ENCODE measurements around the gene FMN1.
"Not testable (repeated sequence)": the region's sequence is repeated elsewhere in the genome, so short reads cannot be mapped to it uniquely, and the experiment has no call there.

Gene FMN1

GRCh38 chr15:32852017-32852416 lies 342.5 kb downstream of the FMN1 start:
- Histone ChIP-seq H3K27me3 (ENCODE audit: control insufficient read depth in 2 of 2, insufficient read depth in 2 of 2, low read length in 2 of 2) (no peaks in the 10 kb centered on the region), H3K9ac (ENCODE audit: low read depth in 1 of 2, low read length in 2 of 2) (no peak overlapping the region), H3K4me3 (ENCODE audit: low read length in 2 of 2) (no peak overlapping the region), H3K27ac (ENCODE audit: low read depth in 2 of 2, low read length in 2 of 2) (no peak overlapping the region), H3K4me1 (ENCODE audit: control insufficient read depth in 2 of 2, insufficient read depth in 2 of 2, low read length in 2 of 2) (no peaks in the 10 kb centered on the region), H3K9me3 (ENCODE audit: control insufficient read depth in 2 of 2, low read length in 2 of 2) (no peaks in the 10 kb centered on the region), H3K36me3 (ENCODE audit: control insufficient read depth in 2 of 2, insufficient read depth in 2 of 2, low read length in 2 of 2) (peaks cover 5 to 6% of the 10 kb centered on the region in 2 donors)

- Histone ChIP-seq H3K36me3 (ENCODE audit: control insufficient read depth in 2 of 2, insufficient read depth in 2 of 2, low read length in 2 of 2) (peaks cover 4 to 5% of the 10 kb centered on the region in 2 donors), H3K9me3 (ENCODE audit: control insufficient read depth in 2 of 2, low read length in 2 of 2) (no peaks in the 10 kb centered on the region), H3K27me3 (ENCODE audit: control insufficient read depth in 2 of 2, insufficient read depth in 2 of 2, low read length in 2 of 2) (no peaks in the 10 kb centered on the region), H3K4me1 (ENCODE audit: control insufficient read depth in 2 of 2, insufficient read depth in 2 of 2, low read length in 2 of 2) (no peaks in the 10 kb centered on the region), H3K9ac (ENCODE audit: low read depth in 1 of 2, low read length in 2 of 2) (no peak overlapping the region), H3K27ac (ENCODE audit: low read depth in 2 of 2, low read length in 2 of 2) (no peak overlapping the region), H3K4me3 (ENCODE audit: low read length in 2 of 2) (no peak overlapping the region)
Observed at GRCh38 chr15:32851572-32851971, 342.9 kb downstream of the FMN1 start.

GRCh38 chr15:32849769-32850668 lies 344.5 kb downstream of the FMN1 start:
- no peaks in the 10 kb centered on the region for H3K9me3 ChIP-seq (ENCODE audit: control insufficient read depth in 2 of 2, low read length in 2 of 2)
- H3K9ac ChIP-seq (ENCODE audit: low read depth in 1 of 2, low read length in 2 of 2) = no peak overlapping the region
- H3K36me3 ChIP-seq (ENCODE audit: control insufficient read depth in 2 of 2, insufficient read depth in 2 of 2, low read length in 2 of 2) = peaks cover 2 to 5% of the 10 kb centered on the region in 2 donors
- H3K27ac ChIP-seq (ENCODE audit: low read depth in 2 of 2, low read length in 2 of 2) = no peak overlapping the region
- H3K27me3 ChIP-seq (ENCODE audit: control insufficient read depth in 2 of 2, insufficient read depth in 2 of 2, low read length in 2 of 2) = no peaks in the 10 kb centered on the region
- H3K4me3 ChIP-seq (ENCODE audit: low read length in 2 of 2) = no peak overlapping the region
- H3K4me1 ChIP-seq (ENCODE audit: control insufficient read depth in 2 of 2, insufficient read depth in 2 of 2, low read length in 2 of 2) = no peaks in the 10 kb centered on the region

- H3K9me3 ChIP-seq (ENCODE audit: control insufficient read depth in 2 of 2, low read length in 2 of 2); H3K4me1 ChIP-seq (ENCODE audit: control insufficient read depth in 2 of 2, insufficient read depth in 2 of 2, low read length in 2 of 2); H3K27ac ChIP-seq (ENCODE audit: low read depth in 2 of 2, low read length in 2 of 2); H3K4me3 ChIP-seq (ENCODE audit: low read length in 2 of 2); H3K9ac ChIP-seq (ENCODE audit: low read depth in 1 of 2, low read length in 2 of 2); H3K36me3 ChIP-seq (ENCODE audit: control insufficient read depth in 2 of 2, insufficient read depth in 2 of 2, low read length in 2 of 2); H3K27me3 ChIP-seq (ENCODE audit: control insufficient read depth in 2 of 2, insufficient read depth in 2 of 2, low read length in 2 of 2): not testable (repeated sequence)
Observed at GRCh38 chr15:32846671-32847070, 347.8 kb downstream of the FMN1 start.

GRCh38 chr15:32844118-32844711 lies 350.3 kb downstream of the FMN1 start:
- H3K4me3 ChIP-seq (ENCODE audit: low read length in 2 of 2) = no peak overlapping the region
- H3K9me3 ChIP-seq (ENCODE audit: control insufficient read depth in 2 of 2, low read length in 2 of 2) = no peaks in the 10 kb centered on the region
- H3K4me1 ChIP-seq (ENCODE audit: control insufficient read depth in 2 of 2, insufficient read depth in 2 of 2, low read length in 2 of 2) = no peaks in the 10 kb centered on the region
- no peaks in the 10 kb centered on the region for H3K27me3 ChIP-seq (ENCODE audit: control insufficient read depth in 2 of 2, insufficient read depth in 2 of 2, low read length in 2 of 2)
- no peak overlapping the region for H3K9ac ChIP-seq (ENCODE audit: low read depth in 1 of 2, low read length in 2 of 2)
- no peak overlapping the region for H3K27ac ChIP-seq (ENCODE audit: low read depth in 2 of 2, low read length in 2 of 2)
- H3K36me3 ChIP-seq (ENCODE audit: control insufficient read depth in 2 of 2, insufficient read depth in 2 of 2, low read length in 2 of 2) = no peaks in the 10 kb centered on the region

GRCh38 chr15:32843219-32843815 lies 351.2 kb downstream of the FMN1 start:
- Histone ChIP-seq H3K9ac (ENCODE audit: low read depth in 1 of 2, low read length in 2 of 2) (no peak overlapping the region), H3K36me3 (ENCODE audit: control insufficient read depth in 2 of 2, insufficient read depth in 2 of 2, low read length in 2 of 2) (no peaks in the 10 kb centered on the region), H3K27me3 (ENCODE audit: control insufficient read depth in 2 of 2, insufficient read depth in 2 of 2, low read length in 2 of 2) (no peaks in the 10 kb centered on the region), H3K9me3 (ENCODE audit: control insufficient read depth in 2 of 2, low read length in 2 of 2) (no peaks in the 10 kb centered on the region), H3K4me3 (ENCODE audit: low read length in 2 of 2) (no peak overlapping the region), H3K4me1 (ENCODE audit: control insufficient read depth in 2 of 2, insufficient read depth in 2 of 2, low read length in 2 of 2) (no peaks in the 10 kb centered on the region), H3K27ac (ENCODE audit: low read depth in 2 of 2, low read length in 2 of 2) (no peak overlapping the region)

- no peak overlapping the region for H3K27ac ChIP-seq (ENCODE audit: low read depth in 2 of 2, low read length in 2 of 2)
- H3K9me3 ChIP-seq (ENCODE audit: control insufficient read depth in 2 of 2, low read length in 2 of 2) = no peaks in the 10 kb centered on the region
- H3K9ac ChIP-seq (ENCODE audit: low read depth in 1 of 2, low read length in 2 of 2) = no peak overlapping the region
- peaks cover 0 to under 1% of the 10 kb centered on the region in 2 donors for H3K36me3 ChIP-seq (ENCODE audit: control insufficient read depth in 2 of 2, insufficient read depth in 2 of 2, low read length in 2 of 2)
- no peaks in the 10 kb centered on the region for H3K4me1 ChIP-seq (ENCODE audit: control insufficient read depth in 2 of 2, insufficient read depth in 2 of 2, low read length in 2 of 2)
- H3K27me3 ChIP-seq (ENCODE audit: control insufficient read depth in 2 of 2, insufficient read depth in 2 of 2, low read length in 2 of 2) = no peaks in the 10 kb centered on the region
- no peak overlapping the region for H3K4me3 ChIP-seq (ENCODE audit: low read length in 2 of 2)
Observed at GRCh38 chr15:32842081-32842480, 352.4 kb downstream of the FMN1 start.

GRCh38 chr15:32840507-32841245 lies 353.8 kb downstream of the FMN1 start:
- Histone ChIP-seq H3K4me1 (ENCODE audit: control insufficient read depth in 2 of 2, insufficient read depth in 2 of 2, low read length in 2 of 2) (no peaks in the 10 kb centered on the region), H3K4me3 (ENCODE audit: low read length in 2 of 2) (no peak overlapping the region), H3K36me3 (ENCODE audit: control insufficient read depth in 2 of 2, insufficient read depth in 2 of 2, low read length in 2 of 2) (peaks cover 0 to 4% of the 10 kb centered on the region in 2 donors), H3K9me3 (ENCODE audit: control insufficient read depth in 2 of 2, low read length in 2 of 2) (no peaks in the 10 kb centered on the region), H3K9ac (ENCODE audit: low read depth in 1 of 2, low read length in 2 of 2) (no peak overlapping the region), H3K27ac (ENCODE audit: low read depth in 2 of 2, low read length in 2 of 2) (no peak overlapping the region), H3K27me3 (ENCODE audit: control insufficient read depth in 2 of 2, insufficient read depth in 2 of 2, low read length in 2 of 2) (no peaks in the 10 kb centered on the region)

GRCh38 chr15:32838820-32839219 lies 355.7 kb downstream of the FMN1 start:
- no peak overlapping the region for H3K27ac ChIP-seq (ENCODE audit: low read depth in 2 of 2, low read length in 2 of 2)
- no peaks in the 10 kb centered on the region for H3K9me3 ChIP-seq (ENCODE audit: control insufficient read depth in 2 of 2, low read length in 2 of 2)
- H3K4me3 ChIP-seq (ENCODE audit: low read length in 2 of 2) = no peak overlapping the region
- H3K4me1 ChIP-seq (ENCODE audit: control insufficient read depth in 2 of 2, insufficient read depth in 2 of 2, low read length in 2 of 2) = no peaks in the 10 kb centered on the region
- peaks cover 0 to 4% of the 10 kb centered on the region in 2 donors for H3K36me3 ChIP-seq (ENCODE audit: control insufficient read depth in 2 of 2, insufficient read depth in 2 of 2, low read length in 2 of 2)
- no peak overlapping the region for H3K9ac ChIP-seq (ENCODE audit: low read depth in 1 of 2, low read length in 2 of 2)
- no peaks in the 10 kb centered on the region for H3K27me3 ChIP-seq (ENCODE audit: control insufficient read depth in 2 of 2, insufficient read depth in 2 of 2, low read length in 2 of 2)

- H3K9me3 ChIP-seq (ENCODE audit: control insufficient read depth in 2 of 2, low read length in 2 of 2) = no peaks in the 10 kb centered on the region
- no peaks in the 10 kb centered on the region for H3K4me1 ChIP-seq (ENCODE audit: control insufficient read depth in 2 of 2, insufficient read depth in 2 of 2, low read length in 2 of 2)
- no peaks in the 10 kb centered on the region for H3K27me3 ChIP-seq (ENCODE audit: control insufficient read depth in 2 of 2, insufficient read depth in 2 of 2, low read length in 2 of 2)
Observed at GRCh38 chr15:32838338-32838737, 356.2 kb downstream of the FMN1 start.

More at GRCh38 chr15:32838338-32838737, 356.2 kb downstream of the FMN1 start:
- Histone ChIP-seq H3K27ac (ENCODE audit: low read depth in 2 of 2, low read length in 2 of 2) (no peak overlapping the region), H3K36me3 (ENCODE audit: control insufficient read depth in 2 of 2, insufficient read depth in 2 of 2, low read length in 2 of 2) (peaks cover 0 to 4% of the 10 kb centered on the region in 2 donors), H3K9ac (ENCODE audit: low read depth in 1 of 2, low read length in 2 of 2) (no peak overlapping the region), H3K4me3 (ENCODE audit: low read length in 2 of 2) (no peak overlapping the region)
